MM.1S (cell line): ENCODE results near the gene DUSP7.

Experiments
- CTCF ChIP-seq: fragments of 300-600 bp; sonication (generic); IDR thresholded peaks from 2 replicates; pipeline ENCODE4 v1.5.1; 2016; ENCODE audit warnings: antibody characterized with exemption, low read length, mixed read lengths
- EZH2 ChIP-seq: fragments of 300-600 bp; sonication (generic); optimal IDR thresholded peaks from 2 replicates; pipeline ENCODE3; 2017; ENCODE audit warnings: low read depth, mild to moderate bottlenecking, antibody characterized with exemption, low read length, mixed read lengths
- EZH2phosphoT487 ChIP-seq: fragments of 300-600 bp; sonication (generic); IDR thresholded peaks from 2 replicates; pipeline ENCODE4 v1.6.1; 2018; ENCODE audit warnings: antibody characterized with exemption, low read length

GRCh38 chr3:52092891-52093290 is 36.5 kb upstream of the DUSP7 start:
- TF ChIP-seq EZH2 (no peak), EZH2phosphoT487 (no peak), CTCF (no peak)
